Activated CD4-positive, alpha-beta T cell treated with anti-CD3 and anti-CD28 coated beads for 36 hours (primary cell): ENCODE results near the gene SLC39A10. TPM values are rescaled to one million over a fixed set of nuclear protein-coding genes. Genes with fewer than 3 reads are reported as not detected.
"Not testable (repeated sequence)": the region's sequence is repeated elsewhere in the genome, so short reads cannot be mapped to it uniquely, and the experiment has no call there.

ENCODE experiments used
- ATAC-seq: fragments of 200-7000 bp; cut with Tn5 transposase; one replicate; pipeline ENCODE4 v1.10.0; 2021; ENCODE audit warnings: mild to moderate bottlenecking, moderate library complexity
- CTCF ChIA-PET: fragments of 350-600 bp; sonication (Branson Sonifier 250); formaldehyde crosslinking; loops from one replicate; lab custom pipeline; 2021; ENCODE audit warnings: antibody characterized with exemption; lab: Charles Lee
- POLR2A ChIA-PET: fragments of 350-600 bp; sonication (Branson Sonifier 250); formaldehyde crosslinking; loops from one replicate; lab custom pipeline; 2021; ENCODE audit warnings: antibody characterized with exemption, inconsistent platforms; lab: Charles Lee
- DNase-seq: peaks from one replicate; pipeline ENCODE4 v3.0.0-alpha.2; 2020
- H3K27ac Mint-ChIP-seq: one replicate; pipeline ENCODE4 v1.8.0; 2021; ENCODE audit warnings: mixed read lengths
- H3K27me3 Mint-ChIP-seq: one replicate; pipeline ENCODE4 v1.8.0; 2021; ENCODE audit warnings: mixed read lengths
- H3K36me3 Mint-ChIP-seq: one replicate; pipeline ENCODE4 v1.8.0; 2021; ENCODE audit warnings: low read depth, mixed read lengths
- H3K4me1 Mint-ChIP-seq: one replicate; pipeline ENCODE4 v1.8.0; 2021; ENCODE audit warnings: mixed read lengths
- H3K4me3 Mint-ChIP-seq: one replicate; pipeline ENCODE4 v1.8.0; 2021; ENCODE audit warnings: mild to moderate bottlenecking, moderate library complexity, mixed read lengths
- H3K9me3 Mint-ChIP-seq: one replicate; pipeline ENCODE4 v1.8.0; 2021; ENCODE audit warnings: low read depth, mixed read lengths
- intact Hi-C, 2 experiments: fragments of 100-400 bp; cut with DNase I in 1 of 2; cut with micrococcal nuclease in 1 of 2; formaldehyde crosslinking; loops; one replicate each; pipeline versions ENCODE4 v1.14.2 to v1.15.1; 2022 to 2024; cut with DNase I, micrococcal nuclease
- total RNA-seq, 2 experiments: library from RNA; stranded (reverse); gene quantifications; one replicate each; pipeline ENCODE4 v1.2.3, GENCODE V29; 2021

The SLC39A10 gene
- total RNA-seq, 2 experiments from 2014 or later = 24.0 to 27.8 TPM

DNA sequence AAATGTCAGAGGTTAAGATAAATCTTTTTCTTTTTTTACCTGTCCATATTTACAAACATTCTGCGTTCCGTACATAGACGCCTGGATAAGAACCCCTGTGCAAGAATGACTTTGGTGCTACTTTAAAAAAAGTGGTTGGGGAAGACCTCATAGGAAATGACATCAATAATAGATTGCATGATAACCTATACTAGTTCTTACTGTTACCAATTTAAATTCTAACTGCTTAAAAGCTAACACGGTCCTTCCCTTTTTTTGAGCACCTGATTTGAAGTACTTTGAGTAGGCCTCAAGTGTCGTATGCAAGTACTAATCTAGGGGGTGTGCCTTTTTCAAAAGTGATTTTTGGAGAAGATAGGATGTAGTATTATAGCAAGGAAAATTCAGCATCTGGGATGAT, 2.1 kb downstream of the SLC39A10 start:
- H3K36me3 Mint-ChIP-seq = peaks cover 32% of the 10 kb centered on the region
- H3K27ac Mint-ChIP-seq = peak overlapping the region; percentile 98
- ChIA-PET POLR2A (interaction anchor here (1.0 to 1.7 kb wide), 2 partner anchors 97 to 126 kb away, joined by 4 to 5 read pairs; no protein-coding TSS in a partner anchor), CTCF (interaction anchor here (0.7 to 2.4 kb wide), 12 partner anchors 9 to 344 kb away, joined by 3 to 26 read pairs (median 5); no protein-coding TSS in a partner anchor)
- intact Hi-C loops = loop anchor here (2.0 to 5.0 kb wide), 9 partner anchors 82 to 608 kb away; partner anchors contain the start of gene DNAH7 (in 1 of the 2)
- no peaks in the 10 kb centered on the region for H3K27me3 Mint-ChIP-seq
- ATAC-seq = peak; percentile 2
- peak overlapping the region; percentile 86 for H3K4me3 Mint-ChIP-seq
- no peak for DNase-seq
- H3K4me1 Mint-ChIP-seq = peaks cover 38% of the 10 kb centered on the region
- no peaks in the 10 kb centered on the region for H3K9me3 Mint-ChIP-seq

DNA sequence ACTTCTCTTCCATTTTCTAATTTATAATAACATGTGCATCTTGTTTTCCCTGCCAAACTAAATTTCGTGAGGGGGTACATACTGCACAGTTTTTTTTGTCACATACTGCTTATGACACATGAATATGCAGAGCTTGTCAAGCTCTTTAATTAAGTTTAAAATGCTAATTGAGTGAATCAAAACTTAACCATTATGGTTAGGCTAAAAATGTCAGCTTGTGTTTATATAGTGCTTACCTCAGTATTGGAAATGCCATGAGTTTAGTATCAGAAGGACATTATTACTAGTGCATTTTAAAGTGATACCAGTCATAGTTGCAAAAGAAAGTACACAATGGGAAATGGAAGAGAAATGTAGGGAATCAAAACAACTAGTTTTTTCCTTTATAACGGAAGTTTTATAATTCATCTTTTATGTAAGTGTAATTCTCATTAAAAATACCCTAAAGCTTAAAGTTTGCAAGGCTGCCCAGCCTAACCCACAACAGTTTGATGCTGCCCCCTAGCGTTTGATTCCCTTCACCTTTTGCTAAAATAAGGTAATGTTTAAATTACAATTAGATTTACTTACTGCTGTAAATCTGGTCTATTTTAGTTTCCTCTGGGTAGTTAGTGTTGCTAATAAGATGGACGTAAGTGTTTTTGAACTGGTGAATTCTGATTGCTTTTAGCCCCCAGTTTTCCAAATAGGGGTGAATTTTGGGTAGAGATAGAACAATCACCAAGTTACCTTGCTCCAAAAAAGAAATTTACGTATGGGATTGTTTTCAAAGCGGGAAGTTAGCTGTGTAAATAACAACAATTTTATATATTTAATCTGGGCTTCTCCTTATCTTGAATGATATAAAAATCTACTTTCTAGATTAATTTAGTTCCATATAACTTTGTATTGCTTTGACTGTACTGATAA, 3.2 kb downstream of the SLC39A10 start:
- Mint-ChIP-seq H3K4me3 (peak overlapping the region; percentile 86), H3K36me3 (peaks cover 32% of the 10 kb centered on the region), H3K27ac (peak overlapping the region; percentile 98), H3K4me1 (peaks cover 42% of the 10 kb centered on the region), H3K9me3 (no peaks in the 10 kb centered on the region), H3K27me3 (no peaks in the 10 kb centered on the region)
- ATAC-seq (peak; percentile 8), DNase-seq (peak; percentile 86)
- CTCF ChIA-PET = interaction anchor here (0.7 to 2.4 kb wide), 45 partner anchors 9 to 717 kb away, joined by 3 to 26 read pairs (median 4); partner anchors contain the start of gene DNAH7
- POLR2A ChIA-PET = interaction anchor here (0.6 to 1.7 kb wide), 7 partner anchors 12 to 534 kb away, joined by 3 to 8 read pairs (median 4); no protein-coding TSS in a partner anchor
- intact Hi-C loops = loop anchor here (1.0 to 10.0 kb wide), 16 partner anchors 83 to 675 kb away; partner anchors contain the start of gene DNAH7 (in 2 of the 2)

DNA sequence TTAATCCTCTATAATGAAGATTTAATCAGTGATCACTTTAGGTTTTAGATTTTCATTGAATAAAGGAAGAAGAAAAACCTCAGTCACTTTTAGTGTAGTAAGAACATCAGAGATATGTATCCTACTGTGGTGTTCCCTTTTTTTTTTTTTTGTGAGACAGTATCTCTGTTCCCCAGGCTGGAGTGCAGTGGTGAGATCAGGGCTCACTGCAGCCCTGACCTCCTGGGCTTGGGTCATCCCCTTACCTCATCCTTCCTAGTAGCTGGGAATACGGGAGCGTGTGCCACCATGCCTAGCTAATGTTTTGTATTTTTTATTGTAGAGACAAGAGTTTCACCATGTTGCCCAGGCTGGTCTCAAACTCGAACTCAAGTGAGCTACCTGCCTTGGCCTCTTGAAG, 5.1 kb downstream of the SLC39A10 start:
- Mint-ChIP-seq H3K4me3 (no peak overlapping the region), H3K36me3 (peaks cover 30% of the 10 kb centered on the region), H3K27me3 (no peaks in the 10 kb centered on the region), H3K4me1 (peaks cover 49% of the 10 kb centered on the region), H3K9me3 (no peaks in the 10 kb centered on the region), H3K27ac (peak overlapping the region; percentile 67)
- ChIA-PET CTCF (interaction anchor here (1.0 to 2.0 kb wide), 2 partner anchors 10 to 81 kb away, joined by 3 to 8 read pairs; no protein-coding TSS in a partner anchor), POLR2A (no interaction called here)
- DNase-seq (no peak), ATAC-seq (no peak)
- intact Hi-C loops = loop anchor here (5.0 to 10.0 kb wide), 4 partner anchors 260 to 673 kb away; no protein-coding TSS in a partner anchor

DNA sequence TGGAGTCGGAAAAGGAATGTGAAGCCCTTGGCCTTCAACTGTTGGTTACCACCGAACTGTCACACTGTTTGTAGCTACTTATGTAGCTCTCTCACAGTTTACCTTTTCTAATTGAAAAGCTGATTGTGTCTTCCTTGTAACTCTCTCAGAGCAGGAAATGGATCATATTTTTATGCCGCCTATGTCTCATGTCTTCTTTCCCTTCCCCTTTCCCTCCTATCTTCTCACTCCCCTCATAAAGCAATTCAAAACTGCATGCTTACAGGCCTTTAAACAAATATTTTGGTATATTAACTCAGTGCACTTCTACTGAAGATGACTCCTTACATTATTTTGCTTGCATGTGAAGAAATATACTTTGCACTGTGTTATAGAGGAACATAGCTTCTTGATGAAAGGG, 6.0 kb downstream of the SLC39A10 start:
- intact Hi-C loops = loop anchor here (5.0 to 10.0 kb wide), 4 partner anchors 261 to 672 kb away; no protein-coding TSS in a partner anchor
- ATAC-seq (no peak), DNase-seq (no peak)
- Mint-ChIP-seq H3K4me3 (no peak overlapping the region), H3K4me1 (peaks cover 54% of the 10 kb centered on the region), H3K27ac (peak overlapping the region; percentile 44), H3K27me3 (no peaks in the 10 kb centered on the region), H3K9me3 (no peaks in the 10 kb centered on the region), H3K36me3 (peaks cover 25% of the 10 kb centered on the region)
- ChIA-PET POLR2A (interaction anchor here (0.6 kb wide), 1 partner anchor 259 kb away, joined by 3 read pairs; no protein-coding TSS in a partner anchor), CTCF (interaction anchor here (0.7 to 2.0 kb wide), 4 partner anchors 9 to 341 kb away, joined by 3 to 8 read pairs (median 3); no protein-coding TSS in a partner anchor)

DNA sequence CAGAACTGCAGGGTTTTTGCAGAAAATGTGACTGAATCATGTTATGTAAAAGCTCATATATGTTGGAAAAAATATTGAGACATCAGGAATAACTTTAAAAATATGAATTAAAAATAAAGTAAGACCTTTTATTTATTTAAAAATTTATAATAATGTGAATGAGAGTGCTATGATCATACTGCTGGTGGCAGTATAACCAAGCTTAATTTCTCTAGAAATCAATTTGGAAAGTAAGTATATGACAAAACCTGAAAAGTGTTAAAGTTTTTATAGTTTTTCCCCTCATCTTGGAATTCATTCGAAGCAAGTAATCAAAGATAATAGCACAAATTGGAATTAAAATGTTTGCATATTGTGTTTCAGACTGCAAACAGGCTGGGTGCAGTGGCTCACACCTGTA, 7.5 kb downstream of the SLC39A10 start:
- CTCF ChIA-PET = interaction anchor here (0.9 to 3.0 kb wide), 4 partner anchors 100 to 673 kb away, joined by 3 to 9 read pairs (median 6); partner anchors contain the start of gene DNAH7
- H3K4me1 Mint-ChIP-seq = peaks cover 54% of the 10 kb centered on the region

DNA sequence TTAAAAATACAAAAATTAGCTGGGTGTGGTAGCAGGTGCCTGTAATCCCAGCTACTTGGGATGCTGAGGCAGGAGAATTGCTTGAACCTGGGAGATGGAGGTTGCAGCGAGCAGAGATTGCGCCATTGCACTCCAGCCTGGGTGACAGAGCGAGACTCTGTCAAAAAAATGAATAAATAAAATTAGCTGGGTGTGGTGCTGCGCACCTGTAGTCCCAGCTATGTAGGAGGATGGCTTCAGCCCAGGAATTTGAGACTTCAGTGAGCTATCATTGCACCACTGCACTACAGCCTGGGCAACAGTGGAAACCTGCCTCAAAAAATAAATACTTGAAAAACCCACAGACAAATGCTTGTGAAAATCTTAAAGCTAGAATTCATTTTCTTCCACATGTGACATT, 8.1 kb downstream of the SLC39A10 start:
- not testable (repeated sequence) for ATAC-seq, DNase-seq, H3K27me3 Mint-ChIP-seq, H3K4me3 Mint-ChIP-seq, H3K27ac Mint-ChIP-seq, H3K36me3 Mint-ChIP-seq, H3K9me3 Mint-ChIP-seq
- peaks cover 50% of the 10 kb centered on the region for H3K4me1 Mint-ChIP-seq
- intact Hi-C loops = loop anchor here in 1 of 2 experiments (2.0 to 10.0 kb wide), 2 partner anchors 270 to 670 kb away; no protein-coding TSS in a partner anchor
- ChIA-PET POLR2A (interaction anchor here (1.4 kb wide), 1 partner anchor 8 kb away, joined by 4 read pairs; the partner anchor contains the start of gene SLC39A10), CTCF (interaction anchor here (0.7 to 3.3 kb wide), 11 partner anchors 8 to 672 kb away, joined by 3 to 21 read pairs (median 4); partner anchors contain the start of genes DNAH7 and SLC39A10)

More for the DNA sequence above, 7.5 kb downstream of the SLC39A10 start:
- no peak overlapping the region for H3K4me3 Mint-ChIP-seq
- intact Hi-C loops = loop anchor here (2.0 to 10.0 kb wide), 5 partner anchors 262 to 670 kb away; no protein-coding TSS in a partner anchor
- POLR2A ChIA-PET = no interaction called here
- no peaks in the 10 kb centered on the region for H3K27me3 Mint-ChIP-seq
- no peak for ATAC-seq
- H3K36me3 Mint-ChIP-seq = peaks cover 10% of the 10 kb centered on the region
- no peaks in the 10 kb centered on the region for H3K9me3 Mint-ChIP-seq
- no peak overlapping the region for H3K27ac Mint-ChIP-seq
- no peak for DNase-seq

DNA sequence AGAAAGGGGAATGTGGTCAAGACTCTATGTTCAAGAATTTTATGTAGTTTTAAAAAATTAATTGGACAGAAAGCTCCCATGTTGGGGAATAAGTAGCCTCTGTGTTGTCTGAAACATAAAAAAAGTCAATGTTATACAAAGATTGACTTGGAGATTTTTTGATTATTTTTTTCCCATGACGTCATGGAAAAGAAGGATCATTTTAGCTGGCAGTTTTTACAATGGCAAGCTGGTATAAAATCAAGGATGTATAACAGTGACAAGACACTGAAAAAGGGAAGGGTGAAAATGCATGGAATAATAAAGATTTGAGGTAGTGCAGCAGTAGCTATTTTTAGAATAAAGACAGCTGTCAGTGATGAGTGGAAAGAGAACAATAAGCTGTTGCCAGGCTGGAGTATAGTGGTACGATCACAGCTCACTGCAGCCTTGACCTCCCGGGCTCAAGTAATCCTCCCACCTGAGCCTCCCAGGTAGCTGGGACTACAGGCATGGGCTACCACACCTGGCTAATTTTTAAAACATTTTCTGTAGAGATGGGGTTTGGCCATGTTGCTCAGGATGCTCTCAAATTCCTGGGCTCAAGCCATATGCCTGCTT, 9.2 kb downstream of the SLC39A10 start:
- Mint-ChIP-seq H3K4me1 (peaks cover 48% of the 10 kb centered on the region), H3K27me3 (no peaks in the 10 kb centered on the region), H3K4me3 (no peak overlapping the region), H3K36me3 (no peaks in the 10 kb centered on the region), H3K27ac (no peak overlapping the region), H3K9me3 (no peaks in the 10 kb centered on the region)
- ChIA-PET POLR2A (interaction anchor here (0.6 to 1.4 kb wide), 2 partner anchors 9 to 669 kb away, joined by 4 to 5 read pairs; partner anchors contain the start of gene SLC39A10), CTCF (interaction anchor here (0.8 to 3.3 kb wide), 12 partner anchors 9 to 671 kb away, joined by 3 to 21 read pairs (median 4); partner anchors contain the start of genes DNAH7 and SLC39A10)
- intact Hi-C loops = loop anchor here in 1 of 2 experiments (2.0 to 10.0 kb wide), 2 partner anchors 401 to 669 kb away; no protein-coding TSS in a partner anchor
- DNase-seq = no peak
- ATAC-seq = no peak

DNA sequence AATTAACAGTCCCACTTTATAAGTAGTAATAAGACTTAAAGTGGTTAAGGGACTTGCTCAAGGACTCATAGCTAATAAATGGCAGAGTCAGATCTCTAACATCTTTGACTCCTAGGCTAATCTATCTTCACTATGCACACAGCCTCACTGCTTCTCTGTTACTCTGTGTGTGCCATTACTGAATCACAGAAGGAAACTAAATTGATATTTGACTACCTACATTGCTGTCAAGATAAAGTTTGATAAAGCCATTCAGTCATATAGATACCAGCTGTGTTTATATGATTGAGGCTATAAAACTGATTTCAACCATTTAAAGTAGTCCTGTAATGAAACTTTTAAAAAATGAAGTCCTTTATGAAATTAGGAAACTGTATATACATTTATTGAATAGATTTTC, 10.9 kb downstream of the SLC39A10 start:
- ChIA-PET POLR2A (no interaction called here), CTCF (interaction anchor here (3.3 kb wide), 1 partner anchor 400 kb away, joined by 21 read pairs; the partner anchor contains the start of gene DNAH7)
- peaks cover 39% of the 10 kb centered on the region for H3K4me1 Mint-ChIP-seq
- DNase-seq (no peak), ATAC-seq (peak; percentile 50)
- no peak overlapping the region for H3K27ac Mint-ChIP-seq
- H3K9me3 Mint-ChIP-seq = no peaks in the 10 kb centered on the region
- no peaks in the 10 kb centered on the region for H3K27me3 Mint-ChIP-seq
- H3K4me3 Mint-ChIP-seq = no peak overlapping the region
- H3K36me3 Mint-ChIP-seq = no peaks in the 10 kb centered on the region
- intact Hi-C loops = loop anchor here in 1 of 2 experiments (2.0 to 10.0 kb wide), 2 partner anchors 399 to 667 kb away; no protein-coding TSS in a partner anchor

DNA sequence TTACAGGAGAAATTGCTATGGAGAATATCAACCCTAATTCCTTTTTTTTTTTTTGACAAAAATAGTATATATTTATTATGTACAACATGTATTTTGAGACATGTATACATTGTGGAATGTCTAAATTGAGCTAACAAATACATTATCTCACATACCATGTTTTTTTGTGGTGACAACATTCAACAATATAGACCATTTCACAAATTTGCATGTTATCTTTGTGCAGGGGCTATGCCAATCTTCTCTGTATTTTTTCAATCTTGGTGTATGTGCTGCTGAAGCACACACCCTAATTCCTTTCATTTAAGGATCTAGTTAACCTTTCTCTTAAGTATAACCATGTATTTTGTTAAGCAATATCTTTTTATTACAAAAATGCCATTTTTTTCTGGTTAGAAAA, 13.2 kb downstream of the SLC39A10 start:
- Mint-ChIP-seq H3K27me3 (no peaks in the 10 kb centered on the region), H3K36me3 (no peaks in the 10 kb centered on the region), H3K9me3 (no peaks in the 10 kb centered on the region), H3K4me3 (no peak overlapping the region), H3K27ac (no peak overlapping the region), H3K4me1 (peaks cover 32% of the 10 kb centered on the region)
- CTCF ChIA-PET = interaction anchor here (0.7 to 1.7 kb wide), 3 partner anchors 11 to 1871 kb away, joined by 3 to 5 read pairs (median 3); partner anchors contain the start of gene SLC39A10
- ATAC-seq = no peak
- POLR2A ChIA-PET = no interaction called here
- no peak for DNase-seq
- intact Hi-C loops = no loop called here

DNA sequence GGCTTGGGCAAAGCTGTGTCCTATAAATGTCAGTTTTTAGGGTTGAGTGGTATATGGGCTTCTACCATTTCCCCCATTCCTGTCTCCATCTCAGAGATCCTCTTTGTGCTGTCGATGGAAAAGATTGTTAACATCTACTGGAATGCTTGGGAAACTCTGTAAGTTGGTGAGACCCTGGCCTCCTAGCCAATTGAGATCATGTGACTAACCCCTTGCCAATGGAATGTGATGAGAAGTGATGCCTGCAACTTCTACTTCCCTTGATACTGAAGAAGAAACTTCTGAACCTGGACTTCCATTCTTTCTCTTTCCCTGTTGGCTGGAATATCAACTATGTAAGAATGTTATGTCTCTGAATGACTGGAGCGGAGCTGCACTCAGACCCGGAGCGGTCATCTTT, 14.5 kb downstream of the SLC39A10 start:
- Mint-ChIP-seq H3K9me3 (no peaks in the 10 kb centered on the region), H3K4me1 (peaks cover 33% of the 10 kb centered on the region), H3K36me3 (no peaks in the 10 kb centered on the region), H3K27ac (no peak overlapping the region), H3K4me3 (no peak overlapping the region), H3K27me3 (no peaks in the 10 kb centered on the region)
- POLR2A ChIA-PET = no interaction called here
- CTCF ChIA-PET = interaction anchor here (1.5 to 2.3 kb wide), 3 partner anchors 9 to 15 kb away, joined by 3 to 8 read pairs (median 7); partner anchors contain the start of gene SLC39A10
- no peak for ATAC-seq
- intact Hi-C loops = no loop called here
- no peak for DNase-seq
